Epithelial cell of prostate (primary cell): ENCODE data around the gene NUP210L.

Experiments used
- DNase-seq: peaks from one replicate; pipeline ENCODE4 v3.0.0-alpha.2; 2011; ENCODE audit warnings: low read depth, low spot score
- H3K27ac ChIP-seq: fragments of 450-650 bp; 2 replicates; pipeline ENCODE4 v1.5.1; 2017; ENCODE audit warnings: mild to moderate bottlenecking

Gene NUP210L

DNA sequence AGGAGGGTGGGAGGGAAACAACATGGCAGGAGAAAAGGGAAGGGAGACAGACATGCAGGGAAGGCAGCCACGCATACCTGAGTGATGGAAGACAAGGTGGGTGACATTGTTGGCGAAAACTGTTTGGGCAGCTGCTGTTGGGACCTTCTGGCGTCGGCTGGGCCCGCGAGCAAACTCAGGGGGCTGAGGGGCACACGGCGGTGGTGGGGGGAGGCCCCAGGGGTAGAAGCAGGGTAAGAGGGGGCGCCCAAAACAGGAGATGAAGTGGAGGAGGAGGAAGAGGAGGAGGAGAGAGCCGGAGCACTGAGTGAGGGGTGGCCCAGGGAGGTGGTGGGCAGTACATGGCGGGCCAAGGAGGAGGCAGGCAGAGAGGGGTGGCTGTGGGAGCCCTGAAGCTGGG, 203.7 kb downstream of the NUP210L start:
- DNase-seq = no peak
- H3K27ac ChIP-seq = no peak overlapping the region

DNA sequence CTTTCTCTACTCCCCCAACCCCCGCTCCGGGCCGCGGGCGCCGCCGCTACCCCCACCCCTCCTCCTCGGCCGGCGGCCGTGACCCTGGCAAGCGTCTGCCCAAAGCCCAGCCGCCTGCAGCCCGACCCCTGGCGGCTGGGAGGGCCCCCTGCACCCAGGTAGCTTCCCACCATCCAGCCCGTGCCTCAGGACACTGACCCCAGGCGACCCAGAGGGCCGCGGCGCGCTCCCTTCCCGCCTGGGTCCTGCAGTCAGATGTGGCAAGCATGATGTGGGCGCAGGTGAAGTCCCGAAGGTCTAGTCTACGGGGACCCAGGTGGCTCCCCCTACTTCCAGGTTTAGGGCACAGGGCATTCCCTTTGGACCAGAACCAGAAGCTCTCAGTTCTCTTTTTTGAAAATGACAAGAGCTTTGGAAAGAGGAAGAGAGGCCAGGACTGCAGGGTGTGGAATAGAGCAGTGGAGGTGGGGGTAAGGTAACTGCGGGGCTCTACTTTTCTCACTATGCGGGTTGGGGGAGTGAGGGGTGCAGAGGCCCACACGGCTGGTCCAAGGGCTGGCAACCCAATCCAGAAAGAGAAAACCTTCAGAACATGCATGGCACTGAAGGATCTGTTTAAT, 208.1 kb downstream of the NUP210L start, which contains the start of gene DENND4B:
Gene DENND4B (minus strand): TSS at position 97 of the 620 bp plus-strand sequence. CDS start 2,344 bp downstream, outside the sequence.
- peak within 1 kb of the TSS; percentile 81 for H3K27ac ChIP-seq
- no peak for DNase-seq

DNA sequence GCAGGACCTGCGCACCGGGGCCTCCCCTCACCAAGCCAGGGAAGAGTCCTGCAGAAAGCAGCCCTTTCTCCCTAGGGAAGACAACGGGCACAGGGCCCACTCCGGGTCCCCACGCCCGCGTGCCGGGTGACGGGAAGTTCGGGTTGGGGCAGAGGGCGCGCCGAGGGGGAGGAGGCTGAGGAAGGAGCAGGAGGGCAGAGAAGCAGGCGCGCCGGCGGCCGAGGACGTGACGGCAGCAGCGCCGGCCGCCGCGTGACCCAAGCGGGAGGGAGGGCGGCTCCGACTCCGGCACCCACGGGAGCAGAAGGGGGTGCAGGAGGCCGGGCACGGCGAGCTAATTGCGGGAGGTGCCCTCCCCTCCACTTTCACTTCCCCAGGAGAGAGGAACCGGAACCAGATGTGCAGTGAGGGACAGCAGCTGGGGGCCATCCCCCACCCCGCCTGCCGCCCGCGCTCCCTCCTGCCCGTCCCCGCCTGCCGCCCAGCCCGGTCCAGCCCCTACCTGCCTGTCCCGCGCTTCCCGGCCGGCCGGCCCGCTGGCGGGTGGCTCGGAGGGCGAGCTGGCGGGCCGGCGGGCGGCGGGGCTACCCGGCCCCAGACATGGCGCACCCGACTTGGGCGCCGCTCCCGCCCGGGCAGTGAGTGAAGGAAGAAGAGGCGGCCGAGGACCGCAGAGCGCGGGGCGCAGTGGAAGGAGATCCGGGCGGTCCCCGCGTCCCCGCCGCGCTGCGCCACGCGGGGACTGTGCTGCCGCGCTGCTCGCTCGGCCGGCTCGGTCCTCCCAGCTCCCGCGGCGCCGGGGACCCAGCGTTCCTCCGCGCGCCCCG, 208.9 kb downstream of the NUP210L start:
- H3K27ac ChIP-seq = peak overlapping the region; percentile 81
- no peak for DNase-seq

DNA sequence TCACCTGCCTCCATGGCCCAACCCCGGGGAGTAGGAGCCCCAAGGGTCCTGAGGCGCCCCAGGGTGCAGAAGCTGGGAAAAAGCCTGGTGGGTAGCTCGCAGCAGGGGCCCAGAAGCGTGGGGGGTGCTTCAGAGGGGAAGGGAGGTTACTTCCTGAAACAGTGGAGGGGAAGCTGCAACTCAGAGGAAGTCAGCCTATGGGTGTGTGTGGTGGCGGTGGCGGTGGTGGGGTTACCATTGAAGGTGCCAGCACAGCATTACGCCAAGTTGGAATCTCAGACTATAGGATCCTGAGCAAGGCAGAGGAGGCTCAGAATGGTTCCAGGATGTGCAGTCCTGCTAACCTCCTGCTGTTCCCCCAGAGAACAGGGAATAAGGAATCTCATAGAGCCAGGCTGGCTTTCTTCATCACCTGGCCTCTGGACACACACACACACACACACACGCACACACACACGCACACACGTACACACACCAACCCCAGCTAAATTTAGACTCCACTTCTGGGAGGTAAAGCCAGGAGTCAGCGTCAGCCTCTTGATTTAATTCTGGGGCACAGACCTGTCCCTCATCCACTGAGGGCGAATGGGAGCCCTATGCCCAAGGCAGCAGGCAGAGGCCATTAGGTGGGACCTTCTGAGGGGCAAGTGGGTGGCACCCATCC, 209.6 kb downstream of the NUP210L start:
- DNase-seq = no peak
- H3K27ac ChIP-seq = peak overlapping the region; percentile 81

DNA sequence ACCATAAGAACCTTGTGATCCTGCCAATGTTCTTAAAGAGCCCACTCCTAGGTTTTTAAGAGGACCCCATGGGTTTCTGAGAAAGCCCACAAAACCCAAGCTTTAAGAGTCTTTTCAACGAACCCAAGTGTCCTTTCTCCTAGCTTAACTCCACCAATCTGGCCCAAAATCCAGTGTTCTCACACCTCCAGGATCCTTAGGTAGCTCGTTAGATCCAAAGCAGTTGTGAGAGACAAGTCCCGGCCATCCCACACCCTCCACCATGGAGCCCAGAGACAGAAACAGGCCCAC, 210.1 kb downstream of the NUP210L start:
- peak overlapping the region; percentile 81 for H3K27ac ChIP-seq

DNA sequence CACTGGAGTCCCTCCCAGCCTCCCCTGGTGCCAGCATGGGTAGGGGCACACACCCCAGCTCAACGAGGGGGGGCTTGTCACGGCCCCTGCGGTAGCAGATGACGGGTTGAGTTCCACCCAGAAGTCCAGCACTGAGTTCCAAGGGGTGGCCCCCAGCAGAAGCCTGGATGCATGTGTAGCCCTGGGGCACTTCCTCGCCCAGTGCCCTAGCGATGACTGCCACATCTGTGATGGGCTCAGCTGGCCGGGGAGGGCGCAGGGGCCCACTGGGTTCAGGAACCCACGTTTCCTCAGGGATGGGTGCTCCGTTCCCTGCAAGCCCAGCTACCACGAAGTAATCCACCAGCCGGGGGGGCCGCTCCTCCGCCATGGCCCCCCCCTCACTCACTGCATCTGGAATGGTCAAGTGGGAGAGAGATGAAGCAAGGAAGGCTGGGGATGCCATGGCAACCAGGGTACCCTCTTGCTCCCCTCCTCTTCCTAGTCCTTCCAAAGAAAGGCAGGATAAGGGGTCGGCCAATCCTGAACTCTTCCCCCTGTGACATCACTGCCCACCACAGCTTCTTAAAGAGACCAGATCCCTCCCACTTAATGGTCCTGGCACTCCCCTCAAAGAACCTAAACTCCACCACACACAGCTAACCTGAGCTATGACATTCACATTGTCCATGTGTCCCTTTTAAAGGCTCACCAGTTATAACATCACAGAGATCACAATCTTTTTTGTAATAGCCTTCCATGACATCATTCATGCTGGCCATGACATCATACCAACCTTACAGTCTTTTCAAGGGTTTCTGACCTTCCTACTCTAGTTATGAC, 210.7 kb downstream of the NUP210L start:
- DNase-seq = no peak
- no peak overlapping the region for H3K27ac ChIP-seq

More for the DNA sequence above, 210.1 kb downstream of the NUP210L start:
- no peak for DNase-seq

DNA sequence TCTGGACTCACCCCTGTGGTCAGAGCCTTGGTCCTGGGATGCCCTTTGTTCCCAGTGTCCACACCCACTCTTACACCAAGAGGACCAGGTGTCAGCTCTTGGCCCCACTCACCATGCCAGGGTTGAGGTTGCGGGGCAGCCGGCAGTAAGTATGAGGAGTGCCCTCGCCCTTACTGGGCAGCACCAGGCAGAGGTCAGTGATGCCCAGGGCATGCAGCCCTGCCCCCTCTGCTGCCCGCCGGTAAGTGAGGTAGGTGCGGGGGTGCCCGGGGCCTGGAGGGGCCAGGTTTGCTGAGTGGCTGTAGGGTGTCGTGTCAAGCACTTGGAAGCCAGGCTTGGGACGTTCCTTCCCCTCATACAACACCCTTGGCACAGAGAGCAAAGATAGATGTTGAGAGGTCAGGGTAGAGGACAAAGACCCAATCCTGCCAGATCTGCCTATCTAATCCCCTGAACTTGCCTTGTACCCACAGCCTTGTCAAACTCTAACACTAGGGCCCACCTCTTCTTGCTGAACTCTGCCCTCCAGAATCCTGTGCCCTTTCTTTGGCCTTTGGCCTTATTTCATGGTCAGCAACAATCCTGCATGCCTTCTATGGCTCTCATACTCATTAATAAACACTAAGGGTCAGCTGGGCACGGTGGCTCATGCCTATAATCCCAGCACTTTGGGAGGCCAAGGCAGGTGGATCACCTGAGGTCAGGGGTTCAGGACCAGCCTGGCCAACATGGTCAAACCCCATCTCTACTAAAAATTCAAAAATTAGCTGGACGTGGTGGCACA, 211.9 kb downstream of the NUP210L start:
- no peak overlapping the region for H3K27ac ChIP-seq
- DNase-seq = no peak
